HG02571 (cell line): ENCODE data around the gene NEUROG1.
"Not testable (repeated sequence)": the region's sequence is repeated elsewhere in the genome, so short reads cannot be mapped to it uniquely, and the experiment has no call there.

Source experiments
- ATAC-seq: cut with Tn5 transposase; IDR thresholded peaks from one replicate; pipeline ENCODE4 v1.9.1; 2021; ENCODE audit warnings: mild to moderate bottlenecking, moderate library complexity; ENCODE audit not compliant: unreplicated experiment

The NEUROG1 gene

DNA sequence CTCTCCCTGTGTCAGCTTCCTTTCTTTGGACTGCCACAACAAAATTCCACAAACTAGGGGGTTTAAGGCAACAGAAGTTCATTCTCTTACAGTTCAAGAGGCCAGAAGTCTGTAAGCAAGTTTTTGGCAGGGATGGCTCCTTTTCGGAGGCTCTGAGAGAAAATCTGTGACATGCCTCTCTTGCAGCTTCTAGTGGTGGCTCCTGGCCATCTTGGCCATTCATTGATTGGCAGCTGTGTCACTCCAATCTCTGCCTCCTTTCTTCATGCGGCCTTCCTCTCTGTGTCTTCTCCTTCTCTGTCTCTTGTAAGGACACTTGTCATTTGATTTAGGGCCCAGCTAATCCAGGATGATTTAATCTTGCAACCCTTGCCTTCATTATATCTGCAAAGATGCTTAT lies 2.0 kb upstream of the NEUROG1 start:
- ATAC-seq: no peak

DNA sequence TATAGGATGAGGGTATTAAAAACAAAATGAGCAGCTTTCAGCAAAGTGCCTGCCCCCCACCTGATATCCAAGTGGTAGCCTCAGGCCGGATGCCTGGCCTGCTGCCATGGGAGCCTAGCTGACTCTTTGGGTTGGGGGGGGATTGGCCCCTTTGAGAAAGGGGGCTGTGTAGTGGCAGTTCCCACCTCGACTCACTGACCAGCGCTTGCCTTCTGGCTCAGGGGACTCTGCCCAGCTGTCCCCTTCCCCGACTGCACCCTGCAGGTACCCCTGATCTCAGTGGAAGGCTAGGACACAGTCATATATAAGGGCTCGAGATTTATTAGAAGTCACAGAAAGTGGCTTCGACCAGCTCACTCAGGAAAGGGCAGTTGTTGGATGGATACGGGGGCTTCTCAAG lies 1.5 kb upstream of the NEUROG1 start:
- ATAC-seq: no peak

- no peak for ATAC-seq
These were observed 344 bp downstream of the NEUROG1 start for GRCh38 chr5:135535420-135535819.

GRCh38 chr5:135534609-135535419 lies 950 bp downstream of the NEUROG1 start:
- ATAC-seq: no peak

DNA sequence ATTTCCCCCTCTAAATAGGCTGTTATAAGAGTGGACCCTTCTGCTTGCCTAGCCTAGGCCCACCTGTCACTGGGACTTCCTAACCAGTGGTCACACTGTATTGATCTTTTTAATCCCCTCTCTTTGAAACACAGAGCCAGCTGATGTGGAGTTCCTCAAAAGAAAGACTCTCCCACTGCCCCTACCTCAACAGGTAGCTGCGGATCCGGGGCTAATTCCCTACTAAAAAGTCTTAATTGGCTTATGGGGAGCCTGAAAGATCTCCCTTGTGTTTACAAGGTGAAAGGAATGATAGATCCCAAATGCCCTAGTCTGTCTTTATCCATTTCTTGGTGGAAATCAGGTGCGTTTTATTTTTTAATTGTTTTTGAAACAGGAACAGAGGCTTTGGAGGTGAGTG lies 2.0 kb downstream of the NEUROG1 start:
- no peak for ATAC-seq

GRCh38 chr5:135533334-135533733 lies 2.4 kb downstream of the NEUROG1 start:
- ATAC-seq: no peak

- not testable (repeated sequence) for ATAC-seq
These were observed 6.2 kb downstream of the NEUROG1 start for GRCh38 chr5:135529576-135529975.

DNA sequence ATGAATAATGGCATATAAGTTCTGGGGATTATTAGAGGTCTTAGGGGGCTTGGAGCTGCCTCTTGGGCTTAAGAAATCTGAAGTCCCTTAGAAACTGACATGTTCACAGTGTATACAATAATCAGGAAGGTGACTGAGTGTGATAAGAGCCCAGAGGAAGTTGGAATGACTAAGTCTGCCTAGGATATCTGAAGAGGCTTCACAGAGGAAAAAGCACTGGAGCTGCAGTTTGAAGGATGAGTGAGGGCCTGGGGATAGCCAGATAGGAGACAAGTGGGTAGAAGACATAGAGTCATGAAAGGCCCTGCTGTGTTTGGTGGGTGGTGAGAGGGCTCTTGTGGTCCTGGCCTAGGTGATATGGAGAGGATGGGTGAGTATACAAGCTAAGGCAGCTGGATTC lies 8.8 kb downstream of the NEUROG1 start:
- no peak for ATAC-seq

GRCh38 chr5:135521964-135522363 lies 13.8 kb downstream of the NEUROG1 start:
- no peak for ATAC-seq

GRCh38 chr5:135517631-135518030 lies 18.1 kb downstream of the NEUROG1 start:
- no peak for ATAC-seq

DNA sequence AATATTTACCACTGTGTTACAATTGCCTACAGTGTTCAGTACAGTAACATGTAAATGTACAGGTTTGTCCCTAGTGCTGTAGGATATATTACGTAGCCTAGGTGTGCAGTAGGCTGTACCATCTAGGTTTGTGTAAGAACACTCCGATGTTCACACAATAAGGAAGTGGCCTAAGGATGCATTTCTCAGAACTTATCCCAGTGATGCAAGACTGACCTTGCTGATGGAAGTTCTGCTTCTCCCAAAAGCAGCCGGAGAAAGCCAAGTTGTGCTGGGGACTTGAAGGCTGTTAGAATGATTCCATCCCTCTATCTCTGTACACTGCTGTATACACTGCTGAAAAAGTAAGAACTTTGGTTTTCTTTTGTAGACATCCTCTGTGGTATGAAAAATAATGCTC lies 21.6 kb downstream of the NEUROG1 start:
- no peak for ATAC-seq

DNA sequence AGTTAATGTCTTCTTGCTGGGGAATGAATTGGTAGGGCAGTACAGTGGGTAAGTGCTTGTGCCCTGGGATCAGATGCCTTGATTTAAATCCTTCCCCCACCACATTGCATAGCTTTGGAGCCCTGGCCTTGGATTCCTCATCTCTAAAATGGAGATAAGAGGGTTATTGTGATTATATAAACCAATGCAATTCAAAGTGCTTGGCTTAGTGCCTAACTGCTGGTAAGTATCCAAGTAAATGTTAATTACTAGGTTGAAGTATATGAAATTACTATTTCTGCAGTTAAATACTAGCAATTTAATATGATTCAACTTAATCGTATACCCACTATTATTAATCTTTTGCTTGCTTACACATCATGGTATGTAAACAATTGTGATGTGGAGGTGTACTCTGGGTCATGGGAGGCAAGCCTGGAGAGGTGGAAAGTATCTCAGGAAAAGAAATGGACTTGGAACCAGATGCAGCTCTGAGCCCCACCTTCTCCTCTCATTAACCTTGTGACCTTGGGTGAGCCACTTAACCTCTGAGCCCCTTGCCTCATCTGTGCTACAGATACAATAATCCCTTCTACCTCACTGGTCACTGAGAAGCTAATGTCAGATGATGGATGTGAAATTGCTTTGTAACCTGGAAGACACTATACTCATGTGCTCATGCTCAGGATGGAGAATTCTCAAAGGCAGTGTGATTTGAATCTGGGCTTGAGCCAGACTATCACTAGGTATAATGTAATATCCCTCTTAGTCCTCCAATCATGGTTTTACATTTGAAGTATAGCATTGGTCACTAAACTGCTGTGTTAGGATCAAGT lies 23.8 kb downstream of the NEUROG1 start:
- ATAC-seq: no peak

DNA sequence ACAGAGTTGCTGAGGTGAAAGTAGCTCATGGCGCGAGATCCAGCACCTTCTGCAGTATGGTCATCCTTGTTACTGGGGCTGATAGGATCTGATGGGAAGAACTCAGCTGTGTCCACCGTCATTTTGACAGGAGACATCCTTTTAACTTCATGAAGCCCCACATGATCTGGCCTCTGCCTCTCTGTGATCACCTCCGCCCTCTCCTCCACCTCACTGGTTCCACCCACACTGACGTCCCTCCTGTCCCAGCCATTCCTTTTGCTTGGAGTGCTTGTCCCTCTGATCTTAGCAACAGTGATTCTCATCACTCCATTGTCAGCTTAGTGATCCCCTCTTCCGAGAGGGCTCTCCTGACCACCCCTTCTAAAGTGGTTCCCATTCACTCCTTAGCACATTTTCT lies 25.8 kb downstream of the NEUROG1 start:
- ATAC-seq: no peak

GRCh38 chr5:135508496-135509005 lies 27.2 kb downstream of the NEUROG1 start:
- ATAC-seq: no peak

DNA sequence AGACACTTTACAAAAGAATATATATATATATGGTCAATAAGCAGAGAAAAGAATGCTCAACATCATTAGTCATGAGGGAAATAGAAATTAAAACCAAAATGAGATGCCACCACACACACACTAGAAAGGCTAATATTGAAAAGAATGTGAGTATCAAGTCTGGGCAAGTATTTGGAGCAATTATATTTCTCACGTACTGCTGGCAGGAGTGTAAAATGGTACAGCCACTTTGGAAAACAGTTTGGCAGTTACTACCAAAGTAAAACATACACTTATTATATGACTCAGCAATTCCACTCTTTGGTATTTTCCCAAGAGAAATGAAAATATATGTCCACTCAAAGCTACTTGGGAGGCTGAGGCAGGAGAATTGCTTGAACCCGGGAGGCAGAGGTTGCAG lies 29.8 kb downstream of the NEUROG1 start:
- ATAC-seq: no peak

GRCh38 chr5:135504376-135504775 lies 31.4 kb downstream of the NEUROG1 start:
- no peak for ATAC-seq

GRCh38 chr5:135503871-135504270 lies 31.9 kb downstream of the NEUROG1 start:
- ATAC-seq: no peak

DNA sequence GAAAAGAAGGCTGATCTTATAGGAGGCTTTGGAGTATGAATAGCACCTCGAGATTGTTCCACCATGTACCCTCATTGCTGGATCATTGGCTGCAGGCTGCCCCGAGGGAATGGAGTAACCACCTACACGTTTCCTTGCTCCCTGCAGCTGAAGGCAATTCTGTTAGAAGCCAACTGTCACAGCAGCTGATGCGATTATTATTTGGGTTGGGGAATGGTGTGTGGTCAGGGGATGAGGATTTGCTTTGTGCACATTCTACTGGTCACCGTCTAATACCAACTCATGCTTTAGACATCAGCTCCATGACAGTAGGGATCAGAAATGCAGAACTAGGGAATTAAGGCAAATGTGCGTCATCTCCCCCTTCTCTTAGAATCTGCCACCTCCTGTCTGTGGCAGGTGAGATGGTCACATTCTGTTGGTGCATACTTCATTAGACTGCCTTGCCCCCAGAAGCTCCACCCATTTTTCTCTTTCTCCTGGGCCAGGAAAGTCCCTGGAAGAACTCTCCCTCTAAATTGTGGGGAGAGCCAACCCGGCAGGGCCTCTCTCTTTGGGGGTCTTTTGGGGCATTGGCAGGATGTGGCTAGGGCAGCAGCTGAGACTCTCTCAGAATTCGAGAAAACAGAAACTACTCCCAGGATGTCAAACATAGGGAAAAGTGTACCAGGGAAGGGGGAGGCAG lies 32.8 kb downstream of the NEUROG1 start:
- ATAC-seq: no peak

- no peak for ATAC-seq
These were observed 33.8 kb downstream of the NEUROG1 start for GRCh38 chr5:135501965-135502364.

DNA sequence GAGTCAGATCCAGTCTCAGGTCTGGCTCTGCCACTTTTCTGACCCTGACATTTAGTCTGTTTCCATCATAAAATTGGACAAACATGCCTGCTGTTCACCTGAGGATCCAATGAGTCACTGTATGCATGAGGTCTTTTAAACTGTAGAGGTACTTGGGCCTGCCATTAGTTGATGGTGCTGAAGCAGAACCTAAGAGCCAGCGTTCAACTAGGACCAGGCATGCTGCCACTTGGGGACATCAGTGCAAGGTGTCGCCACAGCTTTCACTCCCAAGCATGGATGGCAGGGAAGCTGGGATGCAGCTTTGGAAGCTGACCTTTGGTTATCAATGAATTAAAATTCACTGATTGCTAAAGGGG lies 37.1 kb downstream of the NEUROG1 start:
- ATAC-seq: no peak

GRCh38 chr5:135497971-135498636 lies 37.7 kb downstream of the NEUROG1 start:
- ATAC-seq: no peak
